NK-92 (cell line): ENCODE results near the gene DTX4.

Source experiments
- DNase-seq: peaks from one replicate; lab custom pipeline; 2025; ENCODE audit not compliant: unreplicated experiment; lab: John Stamatoyannopoulos, UW

Gene DTX4

DNA sequence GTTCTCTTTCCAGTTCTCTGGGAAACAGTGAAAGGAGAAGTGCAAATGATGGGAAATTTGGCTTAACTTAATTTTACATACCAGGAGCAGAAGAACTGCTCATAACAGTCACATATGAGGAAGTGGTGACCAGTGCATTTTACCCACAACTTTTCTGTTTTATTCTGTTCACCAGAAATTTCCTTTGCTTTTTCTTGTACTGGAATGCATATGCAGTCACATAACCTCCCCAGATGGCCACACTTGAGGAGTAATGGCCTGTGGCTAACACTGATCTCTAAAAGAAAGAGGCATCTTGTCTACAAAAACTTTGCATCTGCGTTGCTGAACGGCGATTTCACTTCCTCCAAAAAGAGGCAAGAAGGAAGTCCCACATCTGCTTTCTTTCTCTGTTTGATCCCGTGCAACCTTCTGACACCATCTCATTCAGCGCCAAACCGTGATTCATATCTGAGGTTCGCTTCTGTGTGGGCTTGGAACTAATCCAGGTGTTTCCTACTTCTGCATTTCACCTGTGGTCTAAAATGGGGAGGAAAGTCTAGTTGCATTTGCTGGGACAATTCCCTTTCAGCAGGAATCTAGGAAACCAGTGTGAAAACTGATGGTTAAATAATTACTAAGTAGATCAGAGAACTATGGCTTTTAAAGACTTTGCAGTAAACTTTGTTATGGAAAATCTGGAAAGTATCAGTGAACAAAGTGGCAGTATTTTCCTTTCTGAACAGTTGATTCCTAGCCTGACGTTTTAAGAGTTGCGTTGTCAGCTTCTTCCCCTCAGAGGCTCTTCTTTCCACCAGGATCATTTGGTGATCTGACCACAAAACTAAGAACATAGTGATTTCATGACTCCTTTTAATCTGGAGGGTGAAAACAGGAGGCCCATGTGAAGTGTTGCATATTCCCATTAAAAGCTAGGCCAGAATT is 45.0 kb downstream of the DTX4 start:
- no peak for DNase-seq

- no peak for DNase-seq
These were observed 46.4 kb downstream of the DTX4 start for GRCh38 chr11:59218319-59218718.

DNA sequence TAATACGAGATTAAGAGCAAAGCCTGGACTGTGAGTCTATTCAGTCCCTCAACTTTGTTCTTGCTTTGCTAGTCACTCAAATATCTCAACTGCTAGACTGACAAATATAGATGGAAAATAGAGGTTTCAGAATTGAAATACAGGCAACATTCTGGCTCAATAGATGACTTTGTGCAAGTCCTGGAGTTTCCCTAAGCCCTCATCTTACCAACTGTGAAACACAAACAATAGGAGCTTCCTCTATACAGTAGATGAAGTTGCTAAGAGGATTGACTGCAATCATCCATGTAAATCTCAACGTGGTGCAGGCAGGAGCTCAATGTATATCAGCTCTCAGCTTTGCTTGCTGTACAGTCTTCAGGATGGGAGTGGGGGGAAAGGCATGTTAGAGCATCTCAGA is 47.0 kb downstream of the DTX4 start:
- DNase-seq, result no peak

- DNase-seq, result no peak
These were observed 47.9 kb downstream of the DTX4 start for GRCh38 chr11:59219836-59220235.

DNA sequence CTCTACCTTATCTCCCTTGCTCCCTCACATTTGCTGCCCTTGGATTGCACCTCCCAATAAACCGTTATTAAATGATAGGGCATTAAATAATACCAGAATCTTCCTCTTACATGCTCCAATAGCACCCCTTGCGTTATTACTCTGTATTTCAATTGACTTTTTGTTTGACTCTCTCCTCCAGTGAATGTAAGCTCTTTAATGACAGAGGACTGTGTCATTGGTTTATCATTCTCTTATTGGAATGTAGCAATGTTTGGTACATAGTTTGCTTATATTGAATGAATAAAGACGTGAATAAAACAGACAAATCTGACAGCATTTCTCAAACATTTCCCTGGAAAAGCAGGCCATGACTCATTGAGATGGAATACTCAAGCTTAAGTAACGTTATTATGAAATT is 49.5 kb downstream of the DTX4 start:
- DNase-seq, result no peak

- no peak for DNase-seq
These were observed 50.6 kb downstream of the DTX4 start for GRCh38 chr11:59222464-59223060.

- no peak for DNase-seq
These were observed 51.2 kb downstream of the DTX4 start for GRCh38 chr11:59223177-59223576.

DNA sequence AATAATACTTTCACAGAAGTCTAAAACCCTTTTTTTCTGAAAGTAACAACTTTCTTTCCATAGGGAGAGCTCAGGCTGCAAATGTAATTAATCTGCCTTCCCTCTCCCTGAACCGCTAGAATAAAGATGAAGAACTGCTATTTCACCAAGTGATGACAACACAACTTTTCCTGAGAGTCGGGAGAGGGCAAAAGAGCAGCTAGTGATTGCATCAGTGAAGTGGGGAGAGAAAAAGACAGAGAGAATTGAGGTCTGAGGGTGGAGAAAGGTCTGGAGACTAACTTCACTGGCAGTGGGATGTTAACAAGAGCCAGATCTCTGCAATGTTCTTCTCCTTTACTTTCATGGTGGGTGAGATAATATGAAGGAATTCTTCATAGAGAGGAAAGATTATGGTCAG is 51.7 kb downstream of the DTX4 start:
- no peak for DNase-seq

- no peak for DNase-seq
These were observed 52.5 kb downstream of the DTX4 start for GRCh38 chr11:59224351-59224928.

GRCh38 chr11:59225017-59225416 is 53.1 kb downstream of the DTX4 start:
- no peak for DNase-seq

DNA sequence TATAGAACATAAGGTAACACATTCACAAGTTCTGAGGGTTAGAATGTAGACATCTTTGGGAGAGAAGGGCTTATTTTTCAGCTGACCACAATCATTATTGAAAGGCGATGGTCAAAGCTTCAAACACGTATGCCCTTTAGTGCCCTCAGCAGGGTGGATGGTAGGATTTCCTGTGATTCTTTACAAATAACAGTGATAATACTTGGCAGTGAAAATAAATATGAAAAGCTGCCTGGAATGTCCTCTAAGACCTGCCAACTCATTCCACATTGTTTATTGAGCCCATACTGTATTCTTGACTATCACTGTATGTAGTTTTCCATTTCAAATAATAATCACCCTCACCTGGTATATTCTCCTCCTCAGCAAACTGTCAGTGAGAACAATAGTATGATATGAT is 54.5 kb downstream of the DTX4 start:
- no peak for DNase-seq

DNA sequence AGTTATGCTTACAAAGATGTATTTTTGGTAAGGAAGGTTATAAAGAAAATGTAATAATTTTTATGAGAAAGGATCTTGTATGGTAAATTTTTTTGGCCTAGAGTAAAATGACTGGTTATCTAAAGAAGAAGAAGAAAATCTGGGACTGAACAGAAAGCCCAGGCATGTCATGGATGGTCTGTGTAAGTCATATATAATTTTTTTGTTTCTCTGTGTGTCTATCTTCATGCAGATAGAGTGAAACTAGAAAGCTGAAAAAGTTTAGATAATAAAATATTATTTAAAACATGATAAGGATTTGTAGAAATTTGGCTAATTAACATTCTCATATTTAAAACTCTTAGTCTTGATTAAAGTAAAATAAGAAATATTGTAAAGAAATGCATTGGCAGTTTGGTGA is 68.4 kb downstream of the DTX4 start:
- no peak for DNase-seq

DNA sequence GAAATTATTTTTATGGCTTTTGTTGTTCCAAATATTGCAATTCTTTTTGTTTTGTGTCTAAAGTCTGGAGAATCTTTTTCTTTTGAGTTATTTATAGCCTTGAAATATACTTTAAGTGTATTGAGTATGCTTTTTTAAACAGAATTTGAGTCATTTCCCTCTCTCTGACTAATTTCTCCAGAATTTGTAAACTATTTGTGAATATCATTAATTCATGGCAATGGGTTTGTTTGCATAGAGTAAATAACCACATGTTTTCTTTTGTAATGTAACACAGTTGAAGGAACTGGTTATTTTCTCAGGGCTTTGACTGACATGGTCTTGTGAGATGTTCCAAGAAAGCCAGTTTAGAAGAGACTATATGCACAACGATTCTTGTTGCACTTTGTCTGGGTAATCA is 71.7 kb downstream of the DTX4 start:
- DNase-seq, result no peak

DNA sequence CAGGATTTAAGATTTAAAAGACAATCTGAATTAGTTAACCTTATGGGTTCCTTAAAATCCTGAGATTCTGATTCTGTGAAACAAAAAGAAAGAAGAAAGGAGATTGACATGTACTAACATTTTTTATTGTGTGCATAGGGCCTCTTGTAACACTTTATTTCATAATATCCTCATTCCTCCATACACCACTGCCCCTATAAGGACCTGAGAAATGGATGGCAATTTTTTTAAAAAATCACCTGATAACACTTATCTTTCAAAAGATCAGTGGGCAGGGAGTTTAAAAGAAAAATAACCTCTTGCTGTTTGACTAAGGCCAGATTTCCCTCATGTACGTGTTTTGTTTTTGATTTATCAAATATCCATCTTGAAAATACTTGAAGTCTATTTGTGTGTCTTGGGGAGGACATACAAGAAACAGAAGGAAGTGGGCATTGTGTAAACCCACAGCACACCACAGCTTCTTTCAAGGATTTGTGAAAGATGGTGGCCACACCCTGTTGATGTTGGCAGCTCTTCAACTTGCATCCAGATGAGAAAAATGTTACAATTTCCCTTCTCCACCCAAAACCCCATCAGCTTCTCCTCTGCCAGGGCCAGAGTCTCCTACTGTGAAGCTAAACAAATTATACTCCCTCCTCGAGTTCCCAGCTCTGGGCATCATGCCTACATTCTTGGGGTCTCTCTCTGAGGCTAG is 75.7 kb downstream of the DTX4 start:
- no peak for DNase-seq

DNA sequence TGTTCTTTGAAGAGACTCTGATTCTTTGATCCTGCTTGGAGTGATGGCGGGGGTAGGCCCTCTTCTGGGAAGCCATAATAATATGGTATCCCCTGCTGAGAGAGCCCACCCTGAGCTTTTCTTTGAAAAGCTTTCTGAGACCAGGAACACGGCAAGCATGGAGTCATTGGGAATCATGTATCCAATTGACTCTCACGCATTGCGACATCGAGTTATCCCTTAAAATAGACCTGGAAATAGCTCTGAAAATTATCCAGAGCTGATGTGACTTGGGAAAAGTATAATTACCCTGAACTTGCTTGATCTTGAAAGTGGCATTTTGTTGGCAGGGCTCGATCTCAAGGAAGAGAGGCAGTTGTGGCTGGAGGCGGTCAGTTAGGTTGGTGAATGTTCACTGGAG is 77.6 kb downstream of the DTX4 start:
- no peak for DNase-seq

DNA sequence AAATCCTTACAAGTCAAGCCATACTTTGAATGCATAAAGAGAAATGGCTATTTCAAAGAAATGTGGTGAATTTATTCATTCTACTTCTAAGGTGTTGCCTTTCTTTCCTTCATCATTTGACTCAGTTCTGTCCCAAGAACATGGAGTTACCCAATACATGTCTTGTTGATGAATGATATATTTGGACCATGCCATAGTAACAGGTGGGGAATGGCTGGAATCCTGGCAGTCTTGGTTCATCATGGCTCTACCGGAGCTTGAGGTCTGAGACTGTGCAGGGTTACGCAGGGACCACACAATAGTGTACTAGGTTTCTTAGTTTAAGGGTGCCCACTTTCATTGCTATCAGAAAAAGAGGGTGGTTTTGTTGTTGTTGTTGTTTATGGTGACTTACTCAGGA is 81.1 kb downstream of the DTX4 start:
- DNase-seq, result no peak

DNA sequence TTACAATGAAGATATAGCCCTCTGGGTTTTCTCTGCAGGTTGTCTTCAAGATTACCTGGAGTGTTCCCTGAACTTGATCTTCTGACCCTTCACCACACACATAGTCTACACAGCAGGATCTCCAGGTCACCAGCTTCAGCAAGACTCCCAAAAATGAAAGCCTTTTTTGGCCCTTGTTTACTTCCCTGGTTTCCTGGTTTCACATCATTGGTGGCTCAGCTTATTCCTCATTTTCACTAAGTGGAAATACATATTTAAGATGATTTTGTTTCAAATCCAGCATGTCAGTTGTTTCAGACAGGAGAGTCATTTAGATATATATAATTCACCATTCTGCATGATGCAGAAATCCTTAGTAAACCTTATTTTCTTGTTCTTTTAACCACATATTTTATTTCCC is 82.4 kb downstream of the DTX4 start:
- DNase-seq, result no peak

GRCh38 chr11:59255281-59255680 is 83.3 kb downstream of the DTX4 start:
- no peak for DNase-seq
